ENCODE measurements around the gene CACNA1H. TPM values are rescaled to one million over a fixed set of nuclear protein-coding genes. Genes with fewer than 3 reads are reported as not detected.

The CACNA1H gene
- total and polyA plus RNA-seq, 9 of the 15 experiments (the other 6 are each of a cell fraction or from before 2014, with no cell fraction given) = 0.10 to 0.18 TPM; not detected in 7

- TF ChIP-seq, protein P1, sequence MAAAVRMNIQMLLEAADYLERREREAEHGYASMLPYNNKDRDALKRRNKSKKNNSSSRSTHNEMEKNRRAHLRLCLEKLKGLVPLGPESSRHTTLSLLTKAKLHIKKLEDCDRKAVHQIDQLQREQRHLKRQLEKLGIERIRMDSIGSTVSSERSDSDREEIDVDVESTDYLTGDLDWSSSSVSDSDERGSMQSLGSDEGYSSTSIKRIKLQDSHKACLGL (CRISPR knock-in tag; IDR thresholded peaks at IDR 0.05; ENCODE audit: borderline replicate concordance, poor library complexity, severe bottlenecking) = no peak
- TF ChIP-seq NFE2 (IDR thresholded peaks at IDR 0.05; ENCODE audit: low read depth) = no peak
- TF ChIP-seq PHB (CRISPR knock-in tag; IDR thresholded peaks at IDR 0.05) = no peak
- TF ChIP-seq, protein P2, sequence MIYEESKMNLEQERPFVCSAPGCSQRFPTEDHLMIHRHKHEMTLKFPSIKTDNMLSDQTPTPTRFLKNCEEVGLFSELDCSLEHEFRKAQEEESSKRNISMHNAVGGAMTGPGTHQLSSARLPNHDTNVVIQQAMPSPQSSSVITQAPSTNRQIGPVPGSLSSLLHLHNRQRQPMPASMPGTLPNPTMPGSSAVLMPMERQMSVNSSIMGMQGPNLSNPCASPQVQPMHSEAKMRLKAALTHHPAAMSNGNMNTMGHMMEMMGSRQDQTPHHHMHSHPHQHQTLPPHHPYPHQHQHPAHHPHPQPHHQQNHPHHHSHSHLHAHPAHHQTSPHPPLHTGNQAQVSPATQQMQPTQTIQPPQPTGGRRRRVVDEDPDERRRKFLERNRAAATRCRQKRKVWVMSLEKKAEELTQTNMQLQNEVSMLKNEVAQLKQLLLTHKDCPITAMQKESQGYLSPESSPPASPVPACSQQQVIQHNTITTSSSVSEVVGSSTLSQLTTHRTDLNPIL (CRISPR knock-in tag; IDR thresholded peaks at IDR 0.05) = no peak
- TF ChIP-seq LARP7 (IDR thresholded peaks at IDR 0.05) = no peak
- no peak for TF ChIP-seq TEAD1 (CRISPR knock-in tag; IDR thresholded peaks at IDR 0.05)
- TF ChIP-seq LEF1 (IDR thresholded peaks at IDR 0.05) = no peak
- no peak for TF ChIP-seq EP300 (IDR thresholded peaks at IDR 0.05; ENCODE audit: low read length)
- TF ChIP-seq PCBP1 (IDR thresholded peaks at IDR 0.05; ENCODE audit: low read depth, low read length, poor library complexity, severe bottlenecking) = no peak
- TF ChIP-seq E2F3 (CRISPR knock-in tag; IDR thresholded peaks at IDR 0.05) = no peak
- TF ChIP-seq NCOA6 (IDR thresholded peaks at IDR 0.05) = no peak
- no peak for TF ChIP-seq BRCA1 (IDR thresholded peaks at IDR 0.05)
- TF ChIP-seq BRCA1 (CRISPR knock-in tag; IDR thresholded peaks at IDR 0.05) = no peak
- no peak for TF ChIP-seq NR4A1 (CRISPR knock-in tag; IDR thresholded peaks at IDR 0.05)
- no peak for TF ChIP-seq NR4A1 (tag; IDR thresholded peaks at IDR 0.05)
- no peak for TF ChIP-seq ZKSCAN3 (CRISPR knock-in tag; IDR thresholded peaks at IDR 0.05)
- no peak for TF ChIP-seq FOXO4 (CRISPR knock-in tag; IDR thresholded peaks at IDR 0.05)
- no peak for TF ChIP-seq HSF4 (CRISPR knock-in tag; IDR thresholded peaks at IDR 0.05; ENCODE audit: borderline replicate concordance)
- TF ChIP-seq, protein P3, sequence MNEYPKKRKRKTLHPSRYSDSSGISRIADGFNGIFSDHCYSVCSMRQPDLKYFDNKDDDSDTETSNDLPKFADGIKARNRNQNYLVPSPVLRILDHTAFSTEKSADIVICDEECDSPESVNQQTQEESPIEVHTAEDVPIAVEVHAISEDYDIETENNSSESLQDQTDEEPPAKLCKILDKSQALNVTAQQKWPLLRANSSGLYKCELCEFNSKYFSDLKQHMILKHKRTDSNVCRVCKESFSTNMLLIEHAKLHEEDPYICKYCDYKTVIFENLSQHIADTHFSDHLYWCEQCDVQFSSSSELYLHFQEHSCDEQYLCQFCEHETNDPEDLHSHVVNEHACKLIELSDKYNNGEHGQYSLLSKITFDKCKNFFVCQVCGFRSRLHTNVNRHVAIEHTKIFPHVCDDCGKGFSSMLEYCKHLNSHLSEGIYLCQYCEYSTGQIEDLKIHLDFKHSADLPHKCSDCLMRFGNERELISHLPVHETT (CRISPR knock-in tag; conservative IDR thresholded peaks at IDR 0.05 in 1 of 2, IDR thresholded peaks at IDR 0.05 in 1 of 2) = no peak
These were observed 23.5 kb downstream of the CACNA1H start (continued) for GRCh38 chr16:1176280-1176897.

Measured in K562 (cell line).